Uterus (tissue), 4 donors: ENCODE results near the gene GARNL3. TPM values are rescaled to one million over a fixed set of nuclear protein-coding genes. Genes with fewer than 3 reads are reported as not detected.
A peak's percentile ranks its signal among the peaks of the same experiment; 100 is the strongest.

ENCODE experiments used
- DNase-seq, 2 donors: peaks; one replicate each; pipeline ENCODE4 v3.0.0-alpha.2; 2019 to 2020
- H3K27ac ChIP-seq, 2 donors: fragments of 200-600 bp; sonication (generic); 1 replicate in 1 of 2; 2 replicates in 1 of 2; pipeline ENCODE4 v1.5.1; 2016 to 2018
- H3K27me3 ChIP-seq, 2 donors: fragments of 200-600 bp; sonication (generic); one replicate each; pipeline ENCODE4 v1.5.1; 2018 to 2019; ENCODE audit warnings: control low read depth in 1 of 2
- H3K36me3 ChIP-seq, 2 donors: fragments of 200-600 bp; sonication (generic); one replicate each; pipeline ENCODE4 v1.5.1; 2019; ENCODE audit warnings: control low read depth in 1 of 2
- H3K4me1 ChIP-seq, 2 donors: fragments of 200-600 bp; sonication (generic); one replicate each; pipeline ENCODE4 v1.5.1; 2018 to 2019; ENCODE audit warnings: control low read depth in 1 of 2
- H3K4me3 ChIP-seq, 2 donors: fragments of 200-600 bp; sonication (generic); 1 replicate in 1 of 2; 2 replicates in 1 of 2; pipeline ENCODE4 v1.5.1; 2018 to 2019; ENCODE audit warnings: mild to moderate bottlenecking in 1 of 2
- H3K9me3 ChIP-seq, 2 donors: fragments of 200-600 bp; sonication (generic); one replicate each; pipeline ENCODE4 v1.5.1; 2019; ENCODE audit warnings: control low read depth in 1 of 2
- POLR2A ChIP-seq, 2 donors: fragments of 450-650 bp; IDR thresholded peaks; one replicate each; pipeline ENCODE4 v1.6.1; 2016; ENCODE audit warnings: antibody characterized with exemption in 2 of 2, mild to moderate bottlenecking in 1 of 2, moderate library complexity in 1 of 2
- intact Hi-C: fragments of 100-400 bp; cut with DNase I; formaldehyde crosslinking; loops from one replicate; pipeline ENCODE4 v1.15.1; 2023; ENCODE audit warnings: low total_unique reads
- total RNA-seq, 4 donors: library from RNA; depleted of rRNA in 3 of 4; stranded (reverse); fragments of >200 nt in 3 of 4; gene quantifications; one replicate each; pipeline versions ENCODE4 v1.1.0 to v1.2.4, GENCODE V29; 2014 to 2023
- TF ChIP-seq, protein P1 (sequence below), 4 experiments: fragments of 200-600 bp in 2 of 4; fragments of 450-650 bp in 2 of 4; sonication (generic) in 2 of 4; IDR thresholded peaks; one replicate each; pipeline ENCODE4 v1.5.1; 2016 to 2019; ENCODE audit warnings: antibody characterized with exemption in 4 of 4, mild to moderate bottlenecking in 2 of 4, moderate library complexity in 1 of 4
- donor health status: DM: yes; HTN: yes; CAD: no.

The GARNL3 gene
- total RNA-seq, 4 donors from 2014 or later, result 9.7 to 79.7 (median 72.0) TPM

DNA sequence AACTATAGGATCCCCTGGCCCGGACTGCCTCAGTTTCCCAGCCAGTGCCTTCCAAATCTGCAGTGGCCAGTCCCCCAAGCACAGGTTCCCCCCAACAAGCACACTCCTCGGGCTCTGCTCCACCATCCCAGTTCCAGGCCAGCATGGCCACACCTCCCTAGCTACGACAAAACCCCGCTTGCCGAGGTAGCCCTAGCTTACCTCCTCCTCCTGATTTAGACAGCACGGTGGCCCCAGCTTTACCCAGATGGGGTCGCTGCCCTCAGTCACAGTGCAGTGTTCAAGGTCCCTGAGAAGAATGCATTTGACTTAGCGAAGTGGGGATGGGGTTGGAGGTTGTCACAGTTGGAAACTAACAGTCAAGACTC is 40.8 kb upstream of the GARNL3 start:
- H3K9me3 ChIP-seq, result no peaks in the 10 kb centered on the region
- H3K4me1 ChIP-seq, result peaks cover 0 to 7% of the 10 kb centered on the region in 2 donors
- H3K4me3 ChIP-seq, result peak overlapping the region; percentile 40 to 77
- H3K27me3 ChIP-seq, result no peaks in the 10 kb centered on the region
- intact Hi-C loops, result no loop called here
- TF ChIP-seq, protein P1, sequence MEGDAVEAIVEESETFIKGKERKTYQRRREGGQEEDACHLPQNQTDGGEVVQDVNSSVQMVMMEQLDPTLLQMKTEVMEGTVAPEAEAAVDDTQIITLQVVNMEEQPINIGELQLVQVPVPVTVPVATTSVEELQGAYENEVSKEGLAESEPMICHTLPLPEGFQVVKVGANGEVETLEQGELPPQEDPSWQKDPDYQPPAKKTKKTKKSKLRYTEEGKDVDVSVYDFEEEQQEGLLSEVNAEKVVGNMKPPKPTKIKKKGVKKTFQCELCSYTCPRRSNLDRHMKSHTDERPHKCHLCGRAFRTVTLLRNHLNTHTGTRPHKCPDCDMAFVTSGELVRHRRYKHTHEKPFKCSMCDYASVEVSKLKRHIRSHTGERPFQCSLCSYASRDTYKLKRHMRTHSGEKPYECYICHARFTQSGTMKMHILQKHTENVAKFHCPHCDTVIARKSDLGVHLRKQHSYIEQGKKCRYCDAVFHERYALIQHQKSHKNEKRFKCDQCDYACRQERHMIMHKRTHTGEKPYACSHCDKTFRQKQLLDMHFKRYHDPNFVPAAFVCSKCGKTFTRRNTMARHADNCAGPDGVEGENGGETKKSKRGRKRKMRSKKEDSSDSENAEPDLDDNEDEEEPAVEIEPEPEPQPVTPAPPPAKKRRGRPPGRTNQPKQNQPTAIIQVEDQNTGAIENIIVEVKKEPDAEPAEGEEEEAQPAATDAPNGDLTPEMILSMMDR (IDR thresholded peaks at IDR 0.05), result no peak
- no peak for TF ChIP-seq POLR2A (IDR thresholded peaks at IDR 0.05)
- H3K36me3 ChIP-seq, result no peaks in the 10 kb centered on the region
- H3K27ac ChIP-seq, result peak overlapping the region; percentile 60 to 95
- peak in 1 of 2 donors; percentile 34 for DNase-seq

DNA sequence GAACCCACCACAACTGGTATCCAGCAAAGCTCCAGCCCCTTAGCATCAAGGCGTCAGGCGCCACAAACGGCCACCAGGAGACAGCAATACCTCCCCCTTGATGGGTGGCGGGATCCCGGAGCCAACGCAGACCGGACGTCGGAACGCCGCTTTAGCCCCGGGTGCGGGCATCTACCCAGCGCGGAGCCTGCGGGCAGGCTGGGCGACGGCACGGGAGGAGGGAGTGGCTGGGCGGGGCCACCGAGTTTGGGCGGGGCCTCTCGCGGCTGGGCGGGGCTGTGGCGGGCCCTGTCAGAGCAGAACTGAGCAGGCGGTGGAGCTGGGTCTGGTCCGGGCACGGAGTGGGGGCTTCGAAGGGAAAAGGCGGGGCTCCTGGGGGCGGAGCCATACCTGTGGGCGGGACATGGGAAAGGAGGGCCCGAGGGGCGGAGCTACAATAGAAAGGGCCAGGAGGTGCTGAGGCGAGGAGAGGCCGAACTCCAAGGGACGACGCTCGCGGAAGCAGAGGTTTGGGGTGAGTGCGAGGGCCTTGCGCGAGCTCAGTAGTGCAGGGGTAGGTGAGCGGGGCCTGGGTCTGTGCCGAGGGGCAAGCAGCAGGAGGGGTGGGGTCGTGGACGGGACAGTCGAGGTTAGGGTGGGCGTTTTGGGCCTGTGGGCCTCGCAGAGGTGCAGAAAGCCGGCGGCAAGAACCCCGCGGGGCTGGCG is 40.2 kb upstream of the GARNL3 start:
- Histone ChIP-seq H3K36me3 (no peaks in the 10 kb centered on the region), H3K27ac (peak overlapping the region; percentile 60 to 95), H3K4me1 (peaks cover 0 to 7% of the 10 kb centered on the region in 2 donors), H3K4me3 (peak overlapping the region; percentile 40 to 77), H3K27me3 (no peaks in the 10 kb centered on the region), H3K9me3 (no peaks in the 10 kb centered on the region)
- intact Hi-C loops, result no loop called here
- TF ChIP-seq, protein P1 (IDR thresholded peaks at IDR 0.05), result peak in 1 of 4 experiments; percentile 34
- TF ChIP-seq POLR2A (IDR thresholded peaks at IDR 0.05), result peak; percentile 25 to 62
- peak; percentile 96 to 97 for DNase-seq

DNA sequence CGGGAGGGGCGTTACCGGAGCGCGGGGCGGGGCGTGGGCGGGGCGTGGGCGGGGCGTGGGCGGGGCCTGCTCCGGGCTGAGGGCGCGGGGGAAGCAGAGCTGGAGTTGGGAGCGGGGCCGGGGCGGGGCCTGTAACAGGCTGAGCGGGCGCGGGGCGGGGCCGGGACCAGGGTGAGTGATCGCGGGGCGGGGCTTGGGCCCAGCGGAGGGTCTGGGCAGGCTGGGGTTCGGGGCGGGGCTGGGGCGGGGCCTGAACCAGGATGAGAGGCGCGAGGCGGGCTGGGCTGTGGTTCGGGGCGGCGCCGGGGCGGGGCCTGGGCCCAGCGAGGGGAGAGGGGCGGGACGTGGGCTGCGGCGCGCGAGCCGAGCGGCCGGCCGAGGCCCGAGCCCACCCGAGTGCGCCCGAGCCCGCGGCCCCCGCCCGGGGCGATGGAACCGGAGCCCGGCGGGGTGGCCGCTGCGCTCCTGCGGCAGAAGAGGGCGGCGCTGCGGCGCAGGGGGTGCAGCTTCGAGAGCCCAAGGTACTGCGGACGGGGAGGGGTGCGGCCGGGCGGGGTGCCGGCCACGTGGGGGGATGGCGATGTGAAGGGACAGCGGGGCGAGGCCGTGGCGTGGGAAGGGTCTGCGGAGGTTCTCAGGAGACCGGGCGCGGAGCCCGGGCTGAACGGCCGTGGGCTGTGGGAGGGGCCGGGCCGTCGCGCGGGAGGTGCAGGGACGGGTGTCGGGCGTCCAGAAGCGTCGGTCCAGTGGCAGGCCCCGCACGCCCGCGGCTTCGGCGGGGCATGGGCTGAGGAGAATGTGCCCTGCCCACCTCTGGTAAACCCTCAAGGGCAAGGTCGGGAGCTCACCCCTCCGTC is 39.5 kb upstream of the GARNL3 start:
- Histone ChIP-seq H3K4me1 (peaks cover 0 to 7% of the 10 kb centered on the region in 2 donors), H3K36me3 (no peaks in the 10 kb centered on the region), H3K27ac (peak overlapping the region; percentile 61 to 95), H3K9me3 (no peaks in the 10 kb centered on the region), H3K4me3 (peak overlapping the region; percentile 53 to 77), H3K27me3 (no peaks in the 10 kb centered on the region)
- intact Hi-C loops, result no loop called here
- peak; percentile 34 to 45 for TF ChIP-seq POLR2A (IDR thresholded peaks at IDR 0.05)
- TF ChIP-seq, protein P1 (IDR thresholded peaks at IDR 0.05), result peak in 2 of 4 experiments; percentile 10 to 17
- DNase-seq, result peak; percentile 97 to 98

DNA sequence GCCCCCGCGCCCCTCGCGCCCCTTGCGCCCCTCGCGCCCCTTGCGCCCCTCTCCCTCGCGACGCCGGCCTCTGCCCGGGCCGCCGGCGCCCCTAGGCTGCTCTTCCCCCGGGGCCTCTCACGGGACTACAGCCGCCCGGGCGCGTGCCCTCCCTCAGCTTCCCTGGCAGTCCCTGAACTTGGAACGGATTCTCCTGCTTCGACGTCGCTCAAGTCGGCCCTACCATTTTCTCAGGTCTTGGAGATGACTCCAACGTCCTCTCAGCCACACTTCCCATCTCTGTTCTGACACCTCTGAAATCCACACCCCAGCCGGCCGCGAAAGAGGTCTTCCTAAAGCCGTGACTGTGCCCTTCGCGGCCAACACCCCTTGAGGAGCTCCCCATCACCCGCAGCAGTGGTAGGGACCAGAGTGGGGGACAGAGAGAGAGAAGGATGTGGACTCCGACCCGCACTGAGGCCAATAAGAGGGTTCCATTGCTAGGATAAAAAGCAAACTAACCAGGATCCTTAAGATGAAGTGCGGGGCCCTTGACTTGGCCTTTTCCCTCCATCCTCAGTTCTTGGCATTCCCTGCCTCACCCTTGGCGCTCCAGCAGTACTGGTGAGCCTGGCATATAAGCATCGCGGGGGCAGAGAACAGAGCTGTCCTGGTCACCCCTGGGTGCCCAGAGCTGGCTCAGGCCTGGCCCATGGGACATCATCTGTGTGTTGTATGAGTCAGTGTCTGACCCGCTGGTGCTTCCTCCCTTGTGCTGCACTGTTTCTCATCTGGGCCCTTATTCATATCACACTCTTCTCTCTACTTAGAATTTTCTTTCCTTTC is 38.6 kb upstream of the GARNL3 start:
- Histone ChIP-seq H3K4me1 (peaks cover 0 to 7% of the 10 kb centered on the region in 2 donors), H3K36me3 (no peaks in the 10 kb centered on the region), H3K9me3 (no peaks in the 10 kb centered on the region), H3K4me3 (peak overlapping the region; percentile 53 to 77), H3K27me3 (no peaks in the 10 kb centered on the region), H3K27ac (peak overlapping the region; percentile 61 to 82)
- DNase-seq, result peak in 1 of 2 donors; percentile 40
- intact Hi-C loops, result no loop called here
- TF ChIP-seq POLR2A (IDR thresholded peaks at IDR 0.05), result no peak
- TF ChIP-seq, protein P1 (IDR thresholded peaks at IDR 0.05), result no peak
